ENCODE measurements around the gene MIOX. TPM values are rescaled to one million over a fixed set of nuclear protein-coding genes. Genes with fewer than 3 reads are reported as not detected.
A peak's percentile ranks its signal among the peaks of the same experiment; 100 is the strongest.

The MIOX gene
- total and polyA plus RNA-seq, 2 of the 13 experiments (the other 11 are each of a cell fraction or from before 2014, with no cell fraction given): 1.5 to 2.9 TPM

- no peak for TF ChIP-seq ZNF713 (CRISPR knock-in tag; IDR thresholded peaks at IDR 0.05)
- TF ChIP-seq, protein P1, sequence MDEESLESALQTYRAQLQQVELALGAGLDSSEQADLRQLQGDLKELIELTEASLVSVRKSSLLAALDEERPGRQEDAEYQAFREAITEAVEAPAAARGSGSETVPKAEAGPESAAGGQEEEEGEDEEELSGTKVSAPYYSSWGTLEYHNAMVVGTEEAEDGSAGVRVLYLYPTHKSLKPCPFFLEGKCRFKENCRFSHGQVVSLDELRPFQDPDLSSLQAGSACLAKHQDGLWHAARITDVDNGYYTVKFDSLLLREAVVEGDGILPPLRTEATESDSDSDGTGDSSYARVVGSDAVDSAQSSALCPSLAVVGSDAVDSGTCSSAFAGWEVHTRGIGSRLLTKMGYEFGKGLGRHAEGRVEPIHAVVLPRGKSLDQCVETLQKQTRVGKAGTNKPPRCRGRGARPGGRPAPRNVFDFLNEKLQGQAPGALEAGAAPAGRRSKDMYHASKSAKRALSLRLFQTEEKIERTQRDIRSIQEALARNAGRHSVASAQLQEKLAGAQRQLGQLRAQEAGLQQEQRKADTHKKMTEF (CRISPR knock-in tag; IDR thresholded peaks at IDR 0.05): peak; percentile 89
- no peak for TF ChIP-seq ZNF777 (CRISPR knock-in tag; IDR thresholded peaks at IDR 0.05)
- no peak for TF ChIP-seq TAF15 (IDR thresholded peaks at IDR 0.05; ENCODE audit: low read depth, low read length, poor library complexity, severe bottlenecking)
- TF ChIP-seq NFRKB (IDR thresholded peaks at IDR 0.05): no peak
- no peak; the same call in 1 of the 2 replicates for TF ChIP-seq NFAT5 (CRISPR knock-in tag; IDR thresholded peaks at IDR 0.05)
- peak; percentile 60; the same call in 1 of the 2 replicates for TF ChIP-seq IRF2 (CRISPR knock-in tag; IDR thresholded peaks at IDR 0.05)
- no peak for TF ChIP-seq ZFP1 (CRISPR knock-in tag; IDR thresholded peaks at IDR 0.05)
- TF ChIP-seq PREB (CRISPR knock-in tag; IDR thresholded peaks at IDR 0.05): no peak
- TF ChIP-seq U2AF1 (optimal IDR thresholded peaks at IDR 0.05; ENCODE audit: low read depth, low read length): no peak
- TF ChIP-seq AGO2 (optimal IDR thresholded peaks at IDR 0.05; ENCODE audit: low read depth, low read length): peak; percentile 99
- TF ChIP-seq ZNF180 (CRISPR knock-in tag; IDR thresholded peaks at IDR 0.05; ENCODE audit: borderline replicate concordance, low read depth): no peak; the same call in 1 of the 2 replicates
- 0 out of 2 replicates have a peak, but pooled peaks have one; percentile 54 for TF ChIP-seq POGZ (CRISPR knock-in tag; IDR thresholded peaks at IDR 0.05)
- no peak for TF ChIP-seq ZSCAN30 (CRISPR knock-in tag; IDR thresholded peaks at IDR 0.05)
- TF ChIP-seq BCL6 (CRISPR knock-in tag; IDR thresholded peaks at IDR 0.05): peak; percentile 20; the same call in 1 of the 2 replicates
- no peak for TF ChIP-seq MATR3 (CRISPR knock-in tag; IDR thresholded peaks at IDR 0.05)
- TF ChIP-seq RBM39 (IDR thresholded peaks at IDR 0.05; ENCODE audit: low read depth, low read length, poor library complexity, severe bottlenecking): peak; percentile 67
- no peak for TF ChIP-seq HHEX (CRISPR knock-in tag; IDR thresholded peaks at IDR 0.05)
- TF ChIP-seq ZBTB7B (CRISPR knock-in tag; IDR thresholded peaks at IDR 0.05): peak; percentile 49
- TF ChIP-seq SNAPC2 (CRISPR knock-in tag; IDR thresholded peaks at IDR 0.05): no peak
- 0 out of 2 replicates have a peak, but pooled peaks have one; percentile 19 for TF ChIP-seq ZNF503 (CRISPR knock-in tag; IDR thresholded peaks at IDR 0.05)
- TF ChIP-seq KMT2A (CRISPR knock-in tag; IDR thresholded peaks at IDR 0.05): peak; percentile 49; the same call in 1 of the 2 replicates
These were observed 38.6 kb downstream of the MIOX start, which contains the start of gene SCO2 (continued) for GRCh38 chr22:50525104-50525857.
